Measurements from ENCODE around the gene IZUMO1R. TPM values are rescaled to one million over a fixed set of nuclear protein-coding genes. Genes with fewer than 3 reads are reported as not detected.

Gene IZUMO1R
- total and polyA plus RNA-seq, 2 donors (not counting 1 experiment from before 2014, with no cell fraction given), result not detected

GRCh38 chr11:94329501-94329900 is 25.1 kb downstream of the IZUMO1R start:
- intact Hi-C loops (cut with micrococcal nuclease), result no loop called here
- DNase-seq, result no peak

GRCh38 chr11:94330789-94331188 is 26.4 kb downstream of the IZUMO1R start:
- Histone ChIP-seq H3K27ac (ENCODE audit: low read length in 2 of 2) (no peak overlapping the region), H3K4me1 (ENCODE audit: control insufficient read depth in 2 of 2, insufficient read depth in 2 of 2, low read length in 2 of 2) (no peaks in the 10 kb centered on the region), H3K9ac (ENCODE audit: low read length) (no peak overlapping the region), H4K20me1 (ENCODE audit: control insufficient read depth, insufficient read depth, low read length, poor library complexity, severe bottlenecking) (no peaks in the 10 kb centered on the region), H3K79me2 (ENCODE audit: control insufficient read depth, insufficient read depth, low read length) (no peaks in the 10 kb centered on the region), H2AFZ (ENCODE audit: insufficient read depth, low read depth, low read length, poor library complexity, severe bottlenecking) (no peak overlapping the region), H3K4me2 (replicated peaks; ENCODE audit: low read depth, low read length, poor library complexity, severe bottlenecking) (no peak overlapping the region), H3K36me3 (replicated peaks in 1 of 2; ENCODE audit: control extremely low read depth in 1 of 2, control insufficient read depth in 1 of 2, extremely low read depth in 1 of 2, insufficient read depth in 2 of 2, low read length in 1 of 2) (no peaks in the 10 kb centered on the region), H3K27me3 (replicated peaks in 1 of 4; ENCODE audit: control extremely low read depth in 1 of 4, control insufficient read depth in 3 of 4, insufficient read depth in 4 of 4, low read length in 3 of 4) (no peaks in the 10 kb centered on the region), H3K4me3 (ENCODE audit: control extremely low read depth in 1 of 5, extremely low read depth in 1 of 5, insufficient read depth in 1 of 5, low read depth in 2 of 5, low read length in 4 of 5) (no peak overlapping the region), H3K9me3 (ENCODE audit: control extremely low read depth in 1 of 3, control insufficient read depth in 2 of 3, insufficient read depth in 1 of 3, low read length in 2 of 3) (peaks cover 0 to 5% (median 0%) of the 10 kb centered on the region in 3 donors)
- Mint-ChIP-seq H3K9me3 (ENCODE audit: insufficient read depth) (no peaks in the 10 kb centered on the region), H3K4me3 (no peak overlapping the region), H3K27me3 (peaks cover 4% of the 10 kb centered on the region), H3K4me1 (no peaks in the 10 kb centered on the region), H3K27ac (no peak overlapping the region)
- POLR2A ChIA-PET, result no interaction called here
- intact Hi-C loops (cut with micrococcal nuclease), result no loop called here
- ATAC-seq (ENCODE audit: low read depth) (no peak), DNase-seq (no peak)
- TF ChIP-seq CTCF (IDR thresholded peaks at IDR 0.05) (no peak), EZH2 (IDR thresholded peaks at IDR 0.05; ENCODE audit: borderline replicate concordance, insufficient read depth, low read depth, low read length, poor library complexity, severe bottlenecking) (no peak)
- WGBS (ENCODE audit: insufficient coverage), result no CpG with 5 or more reads among the region's 2 CpGs
- CTCF ChIA-PET, result no interaction called here

More at GRCh38 chr11:94329501-94329900, 25.1 kb downstream of the IZUMO1R start:
- Histone ChIP-seq H3K27ac (ENCODE audit: low read length in 2 of 2) (no peak overlapping the region), H3K9ac (ENCODE audit: low read length) (no peak overlapping the region), H3K27me3 (replicated peaks in 1 of 4; ENCODE audit: control extremely low read depth in 1 of 4, control insufficient read depth in 3 of 4, insufficient read depth in 4 of 4, low read length in 3 of 4) (no peaks in the 10 kb centered on the region), H3K36me3 (replicated peaks in 1 of 2; ENCODE audit: control extremely low read depth in 1 of 2, control insufficient read depth in 1 of 2, extremely low read depth in 1 of 2, insufficient read depth in 2 of 2, low read length in 1 of 2) (no peaks in the 10 kb centered on the region), H3K79me2 (ENCODE audit: control insufficient read depth, insufficient read depth, low read length) (no peaks in the 10 kb centered on the region), H4K20me1 (ENCODE audit: control insufficient read depth, insufficient read depth, low read length, poor library complexity, severe bottlenecking) (no peaks in the 10 kb centered on the region), H2AFZ (ENCODE audit: insufficient read depth, low read depth, low read length, poor library complexity, severe bottlenecking) (no peak overlapping the region), H3K4me2 (replicated peaks; ENCODE audit: low read depth, low read length, poor library complexity, severe bottlenecking) (no peak overlapping the region), H3K9me3 (ENCODE audit: control extremely low read depth in 1 of 3, control insufficient read depth in 2 of 3, insufficient read depth in 1 of 3, low read length in 2 of 3) (peaks cover 0 to 5% (median 0%) of the 10 kb centered on the region in 3 donors), H3K4me3 (ENCODE audit: control extremely low read depth in 1 of 5, extremely low read depth in 1 of 5, insufficient read depth in 1 of 5, low read depth in 2 of 5, low read length in 4 of 5) (no peak overlapping the region), H3K4me1 (ENCODE audit: control insufficient read depth in 2 of 2, insufficient read depth in 2 of 2, low read length in 2 of 2) (no peaks in the 10 kb centered on the region)
- peaks cover 4% of the 10 kb centered on the region for H3K27me3 Mint-ChIP-seq
- H3K4me3 Mint-ChIP-seq, result no peak overlapping the region
- CTCF ChIA-PET, result no interaction called here
- POLR2A ChIA-PET, result no interaction called here
- H3K4me1 Mint-ChIP-seq, result no peaks in the 10 kb centered on the region
- TF ChIP-seq CTCF (IDR thresholded peaks at IDR 0.05) (no peak), EZH2 (IDR thresholded peaks at IDR 0.05; ENCODE audit: borderline replicate concordance, insufficient read depth, low read depth, low read length, poor library complexity, severe bottlenecking) (no peak)
- peaks cover 2% of the 10 kb centered on the region for H3K9me3 Mint-ChIP-seq (ENCODE audit: insufficient read depth)
- ATAC-seq (ENCODE audit: low read depth), result no peak
- no peak overlapping the region for H3K27ac Mint-ChIP-seq
- WGBS (ENCODE audit: insufficient coverage), result 100% methylated on average over 3 of the region's 3 CpGs

Measured in B cell (primary cell).